GM10248 (cell line): ENCODE results near the gene FAM181A.

Experiments
- CTCF ChIA-PET: fragments of 300-600 bp; sonication (Branson Sonifier 250); formaldehyde crosslinking; extraction: SDS; loops from one replicate; lab custom pipeline; 2021; ENCODE audit warnings: antibody characterized with exemption; lab: Yijun Ruan, JAX
- POLR2A ChIA-PET: fragments of 350-650 bp; sonication (Branson Sonifier 250); formaldehyde crosslinking; extraction: SDS; loops from one replicate; lab custom pipeline; 2020; ENCODE audit warnings: antibody characterized with exemption; lab: Yijun Ruan, JAX
- DNase-seq: peaks from one replicate; pipeline ENCODE4 v3.0.0; 2012; ENCODE audit errors: extremely low spot score
- CTCF ChIP-seq: IDR thresholded peaks from 2 replicates; pipeline ENCODE4 v1.5.1; 2012; ENCODE audit warnings: mild to moderate bottlenecking, low read depth; ENCODE audit errors: extremely low read depth, missing control alignments, control extremely low read depth

Gene FAM181A

DNA sequence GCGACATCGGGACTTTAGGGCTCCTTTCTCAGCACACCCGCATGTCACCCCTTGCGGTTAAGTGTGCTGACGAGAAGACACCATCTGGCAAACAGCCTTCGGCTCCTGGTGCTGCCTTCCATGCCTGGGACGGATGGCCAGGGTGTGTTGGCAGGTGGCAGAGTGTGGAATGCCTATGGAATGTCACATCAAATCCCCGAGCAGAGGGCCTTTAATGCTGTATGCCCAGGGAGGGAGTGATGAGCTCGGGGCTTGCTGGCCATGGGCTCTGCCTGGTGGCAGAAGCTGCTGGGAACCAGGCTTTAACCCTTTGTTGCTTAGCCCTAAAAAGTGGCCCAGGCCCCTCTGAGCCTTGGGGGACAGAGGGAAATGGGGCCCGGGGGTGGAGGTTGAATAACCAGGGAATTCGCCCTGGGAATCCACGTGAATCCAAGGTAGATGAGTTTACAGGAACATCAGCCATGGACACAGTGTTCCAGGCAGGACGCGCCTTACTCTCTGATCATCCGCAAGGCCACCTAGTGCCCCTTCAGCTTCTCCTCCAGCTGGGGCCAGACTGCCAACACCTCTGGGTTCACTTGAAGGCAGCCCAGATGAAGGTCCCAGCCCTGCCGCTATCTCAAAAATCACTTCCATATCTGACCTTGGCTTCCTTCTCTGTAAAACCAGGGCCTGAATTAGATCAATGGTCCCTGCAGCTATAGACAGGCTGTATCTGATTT is 17.4 kb downstream of the FAM181A start:
- POLR2A ChIA-PET, result no interaction called here
- CTCF ChIA-PET, result interaction anchor here (0.7 to 24.2 kb wide), 4 partner anchors 9 to 53 kb away, joined by 4 to 664 read pairs (median 80); partner anchors contain the start of gene CCDC197
- no peak for TF ChIP-seq CTCF
- no peak for DNase-seq

- ChIA-PET POLR2A (no interaction called here), CTCF (interaction anchor here (0.7 to 24.2 kb wide), 4 partner anchors 8 to 53 kb away, joined by 4 to 664 read pairs (median 80); partner anchors contain the start of gene CCDC197)
- TF ChIP-seq CTCF, result no peak
- no peak for DNase-seq
Measured at GRCh38 chr14:93945070-93945399, 17.9 kb downstream of the FAM181A start.

DNA sequence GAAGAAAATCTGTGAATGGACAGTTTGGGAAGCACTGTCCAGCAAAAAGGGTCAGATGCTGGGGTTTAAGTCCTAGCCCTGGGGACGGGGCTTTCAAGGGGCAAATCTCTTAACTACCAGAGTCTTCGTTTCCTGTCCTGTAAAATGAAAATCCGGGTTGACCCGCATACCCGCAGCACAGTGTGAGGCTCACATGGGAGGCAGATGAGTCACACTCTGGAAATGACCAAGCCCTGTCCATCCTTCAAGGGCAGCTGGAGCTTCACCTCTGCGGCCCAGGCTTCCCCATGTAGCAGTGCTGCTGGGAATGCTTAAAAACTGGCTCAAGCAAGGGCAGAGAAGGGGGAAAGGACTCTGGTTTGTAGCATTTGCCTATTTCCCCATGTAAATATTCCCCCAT is 19.0 kb downstream of the FAM181A start:
- ChIA-PET CTCF (interaction anchor here (0.7 to 24.2 kb wide), 10 partner anchors 9 to 191 kb away, joined by 3 to 664 read pairs (median 5); partner anchors contain the start of gene CCDC197), POLR2A (interaction anchor here (1.0 to 1.2 kb wide), 2 partner anchors 9 to 22 kb away, joined by 3 to 4 read pairs; no protein-coding TSS in a partner anchor)
- no peak for TF ChIP-seq CTCF
- DNase-seq, result no peak

DNA sequence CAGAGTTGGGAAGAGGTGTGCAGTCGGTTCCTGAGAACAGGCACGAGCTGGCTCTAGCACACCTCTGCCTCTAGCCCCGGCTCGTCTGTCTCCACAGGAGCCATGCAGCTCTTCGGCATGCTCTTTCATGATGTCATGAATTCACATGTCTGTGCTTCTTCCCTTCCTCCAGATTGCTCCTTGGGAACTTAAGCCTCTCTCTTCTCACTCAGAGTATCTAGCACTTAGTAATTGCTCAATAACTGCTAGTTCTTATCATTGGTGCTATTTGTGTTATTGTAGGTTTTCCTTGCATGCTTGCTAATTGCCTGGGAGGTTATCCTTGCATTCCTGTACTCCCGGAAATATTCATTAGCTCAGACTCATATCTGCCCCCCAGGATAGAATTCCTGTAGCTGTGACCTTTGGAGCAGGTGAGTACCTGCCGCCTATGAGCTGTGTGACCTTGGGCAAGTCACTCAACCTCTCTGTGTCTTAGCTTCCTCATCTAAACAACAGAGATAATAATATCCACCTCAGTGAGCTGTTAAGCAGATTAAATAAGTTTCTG is 19.5 kb downstream of the FAM181A start:
- no peak for TF ChIP-seq CTCF
- ChIA-PET CTCF (interaction anchor here (0.7 to 24.2 kb wide), 10 partner anchors 8 to 190 kb away, joined by 3 to 664 read pairs (median 5); partner anchors contain the start of gene CCDC197), POLR2A (interaction anchor here (0.6 to 1.2 kb wide), 3 partner anchors 8 to 22 kb away, joined by 3 to 4 read pairs (median 3); no protein-coding TSS in a partner anchor)
- DNase-seq, result no peak

DNA sequence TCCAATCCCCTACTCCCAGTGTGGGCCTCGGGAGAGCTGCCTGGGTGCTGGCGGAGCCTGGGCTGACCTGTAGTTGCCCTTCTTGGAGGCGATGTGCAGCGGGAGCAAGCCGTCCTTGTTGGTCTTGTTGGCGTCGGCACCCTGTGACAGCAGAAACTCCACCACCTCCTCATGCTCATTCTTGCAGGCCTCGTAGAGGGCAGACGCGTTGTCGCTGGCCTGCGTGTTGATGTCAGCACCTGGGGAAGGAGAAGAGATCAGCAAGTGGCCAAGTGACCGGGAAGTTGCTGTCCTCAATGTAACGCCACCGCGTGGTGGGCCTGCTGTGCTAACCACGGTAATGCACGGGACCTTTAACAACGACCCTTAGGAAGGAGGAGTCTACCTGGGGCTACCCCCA is 20.1 kb downstream of the FAM181A start:
- CTCF ChIA-PET, result interaction anchor here (0.7 to 24.2 kb wide), 8 partner anchors 8 to 51 kb away, joined by 3 to 664 read pairs (median 6); partner anchors contain the start of gene CCDC197
- no peak for TF ChIP-seq CTCF
- POLR2A ChIA-PET, result interaction anchor here (0.6 kb wide), 1 partner anchor 8 kb away, joined by 3 read pairs; no protein-coding TSS in a partner anchor
- no peak for DNase-seq

GRCh38 chr14:93949511-93950075 is 22.4 kb downstream of the FAM181A start:
- DNase-seq, result no peak
- TF ChIP-seq CTCF, result no peak
- CTCF ChIA-PET, result interaction anchor here (6.4 to 24.2 kb wide), 3 partner anchors 10 to 48 kb away, joined by 53 to 664 read pairs (median 119); partner anchors contain the start of genes ASB2 and CCDC197
- POLR2A ChIA-PET, result no interaction called here
